Activated CD4-positive, alpha-beta T cell treated with anti-CD3 and anti-CD28 coated beads, Interleukin-2, amount 10 ng/mL, durations not matched to agents 7 days and 5 days (primary cell): ENCODE results near the gene SLC25A48. TPM values are rescaled to one million over a fixed set of nuclear protein-coding genes. Genes with fewer than 3 reads are reported as not detected.

ENCODE experiments used
- CTCF ChIA-PET: fragments of 350-600 bp; sonication (Branson Sonifier 250); formaldehyde crosslinking; loops from one replicate; lab custom pipeline; 2021; ENCODE audit warnings: antibody characterized with exemption; lab: Charles Lee
- POLR2A ChIA-PET: fragments of 350-600 bp; sonication (Branson Sonifier 250); formaldehyde crosslinking; loops from one replicate; lab custom pipeline; 2021; ENCODE audit warnings: antibody characterized with exemption; lab: Charles Lee
- DNase-seq: peaks from one replicate; pipeline ENCODE4 v3.0.0-alpha.2; 2020
- H3K27ac Mint-ChIP-seq: one replicate; pipeline ENCODE4 v1.8.0; 2021; ENCODE audit warnings: mild to moderate bottlenecking, moderate library complexity, mixed read lengths
- H3K27me3 Mint-ChIP-seq: one replicate; pipeline ENCODE4 v1.8.0; 2021; ENCODE audit warnings: mixed read lengths
- H3K36me3 Mint-ChIP-seq: one replicate; pipeline ENCODE4 v1.8.0; 2021; ENCODE audit warnings: low read depth, mixed read lengths
- H3K4me1 Mint-ChIP-seq: one replicate; pipeline ENCODE4 v1.8.0; 2021; ENCODE audit warnings: mixed read lengths
- H3K4me3 Mint-ChIP-seq: one replicate; pipeline ENCODE4 v1.8.0; 2021; ENCODE audit warnings: mild to moderate bottlenecking, moderate library complexity, mixed read lengths
- H3K9me3 Mint-ChIP-seq: one replicate; pipeline ENCODE4 v1.8.0; 2021; ENCODE audit warnings: mixed read lengths
- total RNA-seq, 2 experiments: library from RNA; stranded (reverse); gene quantifications; one replicate each; pipeline ENCODE4 v1.2.3, GENCODE V29; 2021

SLC25A48 gene
- total RNA-seq, 2 experiments from 2014 or later: not detected

GRCh38 chr5:135824541-135825041, 9.9 kb upstream of the SLC25A48 start:
- no peak overlapping the region for H3K27ac Mint-ChIP-seq
- no peaks in the 10 kb centered on the region for H3K36me3 Mint-ChIP-seq
- no peaks in the 10 kb centered on the region for H3K9me3 Mint-ChIP-seq
- CTCF ChIA-PET: no interaction called here
- POLR2A ChIA-PET: no interaction called here
- H3K27me3 Mint-ChIP-seq: no peaks in the 10 kb centered on the region
- no peak for DNase-seq
- no peaks in the 10 kb centered on the region for H3K4me1 Mint-ChIP-seq
- no peak overlapping the region for H3K4me3 Mint-ChIP-seq

GRCh38 chr5:135825373-135826220, 8.9 kb upstream of the SLC25A48 start:
- no peak for DNase-seq
- no peak overlapping the region for H3K27ac Mint-ChIP-seq
- no peak overlapping the region for H3K4me3 Mint-ChIP-seq
- no peaks in the 10 kb centered on the region for H3K27me3 Mint-ChIP-seq
- ChIA-PET POLR2A (no interaction called here), CTCF (no interaction called here)
- no peaks in the 10 kb centered on the region for H3K9me3 Mint-ChIP-seq
- no peaks in the 10 kb centered on the region for H3K36me3 Mint-ChIP-seq
- H3K4me1 Mint-ChIP-seq: no peaks in the 10 kb centered on the region

GRCh38 chr5:135826221-135826525, 8.3 kb upstream of the SLC25A48 start:
- Mint-ChIP-seq H3K27me3 (no peaks in the 10 kb centered on the region), H3K36me3 (no peaks in the 10 kb centered on the region), H3K4me3 (no peak overlapping the region), H3K27ac (no peak overlapping the region), H3K9me3 (no peaks in the 10 kb centered on the region), H3K4me1 (no peaks in the 10 kb centered on the region)
- POLR2A ChIA-PET: no interaction called here
- DNase-seq: no peak
- CTCF ChIA-PET: no interaction called here

- Mint-ChIP-seq H3K27ac (no peak overlapping the region), H3K9me3 (no peaks in the 10 kb centered on the region), H3K4me3 (no peak overlapping the region), H3K4me1 (no peaks in the 10 kb centered on the region), H3K27me3 (peaks cover 2% of the 10 kb centered on the region), H3K36me3 (no peaks in the 10 kb centered on the region)
- no peak for DNase-seq
- POLR2A ChIA-PET: no interaction called here
- CTCF ChIA-PET: no interaction called here
Measured at GRCh38 chr5:135826994-135827671, 7.3 kb upstream of the SLC25A48 start.

- Mint-ChIP-seq H3K4me1 (no peaks in the 10 kb centered on the region), H3K9me3 (no peaks in the 10 kb centered on the region), H3K36me3 (no peaks in the 10 kb centered on the region), H3K27me3 (peaks cover 2% of the 10 kb centered on the region), H3K27ac (no peak overlapping the region), H3K4me3 (no peak overlapping the region)
- DNase-seq: no peak
- CTCF ChIA-PET: interaction anchor here (2.0 kb wide), 1 partner anchor 262 kb away, joined by 5 read pairs; no protein-coding TSS in a partner anchor
- POLR2A ChIA-PET: no interaction called here
Measured at GRCh38 chr5:135827965-135828781, 6.3 kb upstream of the SLC25A48 start.

GRCh38 chr5:135828782-135829127, 5.7 kb upstream of the SLC25A48 start:
- POLR2A ChIA-PET: no interaction called here
- DNase-seq: no peak
- H3K4me1 Mint-ChIP-seq: no peaks in the 10 kb centered on the region

GRCh38 chr5:135829179-135829578, 5.3 kb upstream of the SLC25A48 start:
- H3K9me3 Mint-ChIP-seq: no peaks in the 10 kb centered on the region

More at GRCh38 chr5:135828782-135829127, 5.7 kb upstream of the SLC25A48 start:
- H3K9me3 Mint-ChIP-seq: no peaks in the 10 kb centered on the region
- H3K4me3 Mint-ChIP-seq: no peak overlapping the region
- peaks cover 5% of the 10 kb centered on the region for H3K27me3 Mint-ChIP-seq
- CTCF ChIA-PET: interaction anchor here (2.0 kb wide), 1 partner anchor 263 kb away, joined by 5 read pairs; no protein-coding TSS in a partner anchor
- H3K36me3 Mint-ChIP-seq: no peaks in the 10 kb centered on the region
- H3K27ac Mint-ChIP-seq: no peak overlapping the region

GRCh38 chr5:135829681-135830383, 4.6 kb upstream of the SLC25A48 start:
- Mint-ChIP-seq H3K4me3 (no peak overlapping the region), H3K27ac (no peak overlapping the region), H3K36me3 (no peaks in the 10 kb centered on the region), H3K27me3 (peaks cover 16% of the 10 kb centered on the region), H3K4me1 (peaks cover 3% of the 10 kb centered on the region), H3K9me3 (no peaks in the 10 kb centered on the region)
- CTCF ChIA-PET: interaction anchor here (1.0 to 2.1 kb wide), 5 partner anchors 8 to 277 kb away, joined by 3 to 7 read pairs (median 5); no protein-coding TSS in a partner anchor
- DNase-seq: peak; percentile 46
- POLR2A ChIA-PET: no interaction called here

More at GRCh38 chr5:135829179-135829578, 5.3 kb upstream of the SLC25A48 start:
- H3K27me3 Mint-ChIP-seq: peaks cover 9% of the 10 kb centered on the region
- ChIA-PET CTCF (interaction anchor here (2.0 kb wide), 1 partner anchor 263 kb away, joined by 5 read pairs; no protein-coding TSS in a partner anchor), POLR2A (no interaction called here)
- DNase-seq: no peak
- H3K4me1 Mint-ChIP-seq: peaks cover 1% of the 10 kb centered on the region
- no peak overlapping the region for H3K27ac Mint-ChIP-seq
- no peak overlapping the region for H3K4me3 Mint-ChIP-seq
- H3K36me3 Mint-ChIP-seq: no peaks in the 10 kb centered on the region

GRCh38 chr5:135830384-135830700, 4.1 kb upstream of the SLC25A48 start:
- H3K27me3 Mint-ChIP-seq: peaks cover 21% of the 10 kb centered on the region
- no peak for DNase-seq
- no peaks in the 10 kb centered on the region for H3K9me3 Mint-ChIP-seq
- no peak overlapping the region for H3K27ac Mint-ChIP-seq
- no peaks in the 10 kb centered on the region for H3K36me3 Mint-ChIP-seq
- H3K4me3 Mint-ChIP-seq: no peak overlapping the region
- peaks cover 3% of the 10 kb centered on the region for H3K4me1 Mint-ChIP-seq
- CTCF ChIA-PET: interaction anchor here (1.0 to 2.1 kb wide), 5 partner anchors 8 to 278 kb away, joined by 3 to 7 read pairs (median 5); no protein-coding TSS in a partner anchor
- POLR2A ChIA-PET: no interaction called here

GRCh38 chr5:135830876-135831275, 3.6 kb upstream of the SLC25A48 start:
- no peak for DNase-seq
- Mint-ChIP-seq H3K4me1 (peaks cover 3% of the 10 kb centered on the region), H3K27ac (no peak overlapping the region), H3K36me3 (no peaks in the 10 kb centered on the region), H3K27me3 (peaks cover 24% of the 10 kb centered on the region), H3K4me3 (no peak overlapping the region), H3K9me3 (no peaks in the 10 kb centered on the region)
- ChIA-PET CTCF (interaction anchor here (1.6 to 2.1 kb wide), 2 partner anchors 9 to 12 kb away, joined by 5 to 7 read pairs; no protein-coding TSS in a partner anchor), POLR2A (no interaction called here)

GRCh38 chr5:135831439-135831838, 3.0 kb upstream of the SLC25A48 start:
- ChIA-PET CTCF (interaction anchor here (2.1 kb wide), 1 partner anchor 12 kb away, joined by 7 read pairs; no protein-coding TSS in a partner anchor), POLR2A (no interaction called here)
- no peak for DNase-seq
- H3K4me3 Mint-ChIP-seq: no peak overlapping the region
- H3K9me3 Mint-ChIP-seq: no peaks in the 10 kb centered on the region
- peaks cover 29% of the 10 kb centered on the region for H3K27me3 Mint-ChIP-seq
- peaks cover 3% of the 10 kb centered on the region for H3K4me1 Mint-ChIP-seq
- no peak overlapping the region for H3K27ac Mint-ChIP-seq
- no peaks in the 10 kb centered on the region for H3K36me3 Mint-ChIP-seq
